Stimulated activated CD4-positive, alpha-beta T cell treated with anti-CD3 and anti-CD28 coated beads, Interleukin-1b, Interleukin-23, amount 100 ng/mL, for 1 hour (primary cell): ENCODE measurements around the gene PSMD8.
A peak's percentile ranks its signal among the peaks of the same experiment; 100 is the strongest.
"Not testable (repeated sequence)": the region's sequence is repeated elsewhere in the genome, so short reads cannot be mapped to it uniquely, and the experiment has no call there.

Source experiments
- DNase-seq, 2 donors: peaks; one replicate each; pipeline ENCODE4 v3.0.0-alpha.2; 2020; ENCODE audit warnings: low read depth in 2 of 2

Gene PSMD8

DNA sequence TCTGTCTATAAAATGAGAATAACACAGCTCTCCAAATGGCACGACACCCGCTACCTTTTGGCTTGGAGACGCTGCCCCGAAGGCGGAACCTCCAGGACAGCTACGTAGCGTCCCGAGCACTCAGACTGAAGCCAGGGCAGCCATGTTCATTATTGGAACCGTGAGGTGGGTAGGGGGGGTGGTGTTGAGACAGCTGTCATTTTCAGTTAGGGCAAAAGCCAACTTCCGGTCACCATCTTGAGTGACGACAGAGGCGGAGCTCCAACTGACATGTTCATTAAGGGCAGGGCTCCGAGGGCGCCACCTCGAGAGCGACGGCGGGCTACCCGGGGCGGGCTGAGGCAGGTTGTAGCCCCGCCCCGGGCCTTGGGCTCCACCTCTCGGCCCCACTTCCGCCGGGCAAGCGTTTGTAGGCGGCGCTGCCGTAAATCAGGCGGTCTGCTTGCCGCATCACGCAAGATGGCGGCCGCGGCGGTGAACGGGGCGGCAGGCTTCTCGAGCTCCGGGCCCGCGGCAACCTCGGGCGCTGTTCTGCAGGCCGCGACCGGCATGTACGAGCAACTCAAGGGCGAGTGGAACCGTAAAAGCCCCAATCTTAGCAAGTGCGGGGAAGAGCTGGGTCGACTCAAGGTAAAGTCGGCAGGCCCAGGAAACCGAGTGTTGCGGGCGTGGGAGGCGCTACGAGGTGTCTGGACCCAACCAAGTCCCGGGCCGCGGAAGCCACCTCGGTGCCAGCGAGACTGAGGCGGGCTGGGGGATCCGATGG lies at the start of gene PSMD8:
TSS of gene PSMD8 (plus strand) at position 240 of the 766 bp plus-strand sequence. CDS start at position 271, 31 bp downstream.
- DNase-seq = peak; percentile 95

DNA sequence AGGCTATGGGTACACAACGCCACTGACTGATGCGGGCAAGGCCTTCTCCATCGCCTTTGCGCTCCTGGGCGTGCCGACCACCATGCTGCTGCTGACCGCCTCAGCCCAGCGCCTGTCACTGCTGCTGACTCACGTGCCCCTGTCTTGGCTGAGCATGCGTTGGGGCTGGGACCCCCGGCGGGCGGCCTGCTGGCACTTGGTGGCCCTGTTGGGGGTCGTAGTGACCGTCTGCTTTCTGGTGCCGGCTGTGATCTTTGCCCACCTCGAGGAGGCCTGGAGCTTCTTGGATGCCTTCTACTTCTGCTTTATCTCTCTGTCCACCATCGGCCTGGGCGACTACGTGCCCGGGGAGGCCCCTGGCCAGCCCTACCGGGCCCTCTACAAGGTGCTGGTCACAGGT lies 47.8 kb upstream of the PSMD8 start:
- no peak for DNase-seq

DNA sequence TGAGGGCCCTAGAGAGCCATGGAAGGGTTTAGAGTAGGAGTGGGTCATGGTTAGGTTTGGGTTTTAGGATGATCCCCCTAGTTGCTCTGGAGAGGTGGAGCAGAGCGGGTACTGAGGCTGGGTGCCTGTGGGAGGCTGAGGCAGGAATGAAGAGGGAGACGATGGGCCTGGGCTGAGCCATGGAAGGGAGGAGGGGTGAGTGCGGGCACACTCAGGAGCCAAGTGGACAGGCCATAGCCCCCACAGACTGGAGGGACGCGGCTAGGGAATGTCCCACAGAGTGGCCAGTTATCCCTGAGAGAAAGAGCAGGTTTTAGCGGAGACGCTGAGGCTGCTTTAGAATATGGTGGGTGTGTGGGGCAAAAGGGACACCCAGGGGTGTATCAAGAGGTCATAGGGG lies 44.7 kb upstream of the PSMD8 start:
- DNase-seq = no peak

DNA sequence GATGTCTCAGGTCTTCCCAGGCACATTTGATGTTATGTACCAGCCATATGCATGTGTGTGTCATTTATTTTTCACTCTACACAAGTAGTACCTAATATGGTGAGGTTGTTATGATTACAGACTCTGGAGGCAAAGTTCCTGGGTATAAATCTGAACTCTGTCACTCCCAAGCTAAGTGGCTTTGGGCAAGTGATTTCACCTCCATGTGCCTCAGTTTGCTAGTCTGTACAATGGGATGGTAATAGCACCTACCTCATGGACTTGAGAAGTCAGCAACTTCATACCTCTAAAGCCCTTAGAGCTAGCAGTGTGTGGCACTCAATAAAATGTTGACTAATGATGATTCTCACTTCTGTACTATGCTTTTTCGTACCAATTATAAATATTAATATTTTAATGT lies 42.6 kb upstream of the PSMD8 start:
- no peak for DNase-seq

DNA sequence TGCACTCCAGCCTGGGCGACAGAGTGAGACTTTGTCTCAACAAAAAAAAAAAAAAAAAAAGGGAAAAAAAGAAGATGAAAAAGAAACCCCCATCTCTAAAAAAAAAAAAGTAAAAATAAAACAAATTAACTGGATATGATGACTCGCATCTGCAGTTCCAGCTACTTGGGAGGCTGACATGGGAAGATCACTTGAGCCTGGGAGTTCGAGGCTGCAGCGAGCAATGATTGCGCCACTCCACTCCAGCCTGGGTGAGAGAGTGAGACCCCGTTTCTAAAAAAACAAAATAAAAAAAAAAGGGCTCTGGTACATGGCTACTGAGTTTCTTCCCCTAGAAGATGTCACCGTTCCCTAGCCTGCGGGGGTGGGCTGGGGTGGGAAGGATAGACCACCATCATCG lies 41.1 kb upstream of the PSMD8 start:
- DNase-seq = no peak

DNA sequence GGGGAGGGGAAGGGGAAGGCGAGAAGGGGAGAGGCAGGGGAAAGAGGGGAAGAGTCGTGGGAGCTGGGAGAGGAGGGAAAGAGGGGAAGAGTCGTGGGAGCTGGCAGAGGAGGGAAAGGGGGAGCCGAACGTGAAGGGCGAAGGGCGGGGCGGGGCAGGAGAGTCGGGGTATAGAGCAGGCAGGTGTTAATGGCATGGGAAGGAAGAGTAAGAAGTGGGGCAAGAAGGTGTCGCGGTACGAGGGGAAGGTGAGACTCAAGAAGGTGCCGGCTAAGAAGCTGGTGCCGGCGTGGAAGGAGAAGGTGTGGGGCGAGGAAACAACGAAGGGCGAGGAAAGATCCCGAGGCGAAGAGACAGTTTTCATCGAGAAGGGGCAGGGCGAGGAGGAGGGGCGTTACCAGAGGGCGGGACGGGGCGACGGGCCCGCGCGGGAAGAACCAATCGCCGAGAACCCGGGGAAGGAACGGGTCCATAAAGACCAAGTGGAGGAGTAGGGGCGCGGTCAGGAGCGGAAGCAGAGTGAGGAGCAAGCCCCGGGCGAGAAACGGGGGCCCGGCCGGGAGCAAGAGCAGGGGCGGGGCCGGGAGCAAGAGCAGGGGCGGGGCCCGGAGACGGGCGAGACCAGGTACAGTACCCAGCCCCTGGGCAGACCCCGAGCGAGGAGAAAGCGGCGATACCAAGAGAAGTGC lies 38.3 kb upstream of the PSMD8 start:
- DNase-seq = peak; percentile 81 to 93

GRCh38 chr19:38336638-38337359 lies 37.6 kb upstream of the PSMD8 start:
- DNase-seq = peak; percentile 91

DNA sequence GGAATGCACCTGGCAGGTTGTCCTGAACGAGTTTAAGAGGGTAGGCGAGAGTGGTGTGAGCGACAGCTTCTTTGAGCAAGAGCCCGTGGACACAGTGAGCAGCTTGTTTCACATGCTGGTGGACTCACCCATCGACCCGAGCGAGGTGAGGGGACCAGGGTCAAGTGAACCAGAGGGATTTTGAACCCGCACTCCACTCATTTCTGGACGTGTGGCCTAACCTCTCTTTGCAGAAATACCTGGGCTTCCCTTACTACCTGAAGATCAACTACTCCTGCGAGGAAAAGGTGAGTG lies 37.1 kb upstream of the PSMD8 start:
- no peak for DNase-seq

- DNase-seq = not testable (repeated sequence)
Observed at GRCh38 chr19:38339011-38339410, 35.4 kb upstream of the PSMD8 start.

GRCh38 chr19:38340927-38341326 lies 33.4 kb upstream of the PSMD8 start:
- no peak for DNase-seq

GRCh38 chr19:38346837-38347236 lies 27.5 kb upstream of the PSMD8 start:
- DNase-seq = no peak

DNA sequence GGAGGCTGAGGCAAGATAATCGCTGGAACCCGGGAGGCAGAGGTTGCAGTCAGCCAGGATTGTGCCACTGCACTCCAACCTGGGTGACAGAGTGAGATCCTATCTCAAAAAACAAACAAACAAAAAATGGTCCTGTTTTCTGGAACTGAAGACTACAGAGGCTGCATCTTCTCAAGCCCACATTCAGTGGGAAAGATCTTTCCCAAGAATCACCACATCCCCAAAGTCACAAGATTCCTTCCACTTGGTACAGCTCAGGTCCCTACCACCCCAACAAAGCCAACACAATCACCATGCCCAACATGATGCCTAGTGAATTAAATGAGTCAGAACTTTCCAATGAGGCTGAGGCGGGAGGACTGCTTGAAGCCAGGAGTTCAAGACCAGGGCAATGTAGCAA lies 23.5 kb upstream of the PSMD8 start:
- DNase-seq = no peak

- DNase-seq = no peak
Observed at GRCh38 chr19:38351865-38352395, 22.4 kb upstream of the PSMD8 start.

- no peak for DNase-seq
Observed at GRCh38 chr19:38352611-38353010, 21.8 kb upstream of the PSMD8 start.

- DNase-seq = no peak
Observed at GRCh38 chr19:38355728-38356725, 18.3 kb upstream of the PSMD8 start.

GRCh38 chr19:38358071-38358470 lies 16.3 kb upstream of the PSMD8 start:
- DNase-seq = no peak

GRCh38 chr19:38359242-38360021 lies 14.9 kb upstream of the PSMD8 start:
- DNase-seq = no peak

GRCh38 chr19:38360351-38360750 lies 14.0 kb upstream of the PSMD8 start:
- no peak for DNase-seq

GRCh38 chr19:38360839-38361631 lies 13.3 kb upstream of the PSMD8 start:
- no peak for DNase-seq

DNA sequence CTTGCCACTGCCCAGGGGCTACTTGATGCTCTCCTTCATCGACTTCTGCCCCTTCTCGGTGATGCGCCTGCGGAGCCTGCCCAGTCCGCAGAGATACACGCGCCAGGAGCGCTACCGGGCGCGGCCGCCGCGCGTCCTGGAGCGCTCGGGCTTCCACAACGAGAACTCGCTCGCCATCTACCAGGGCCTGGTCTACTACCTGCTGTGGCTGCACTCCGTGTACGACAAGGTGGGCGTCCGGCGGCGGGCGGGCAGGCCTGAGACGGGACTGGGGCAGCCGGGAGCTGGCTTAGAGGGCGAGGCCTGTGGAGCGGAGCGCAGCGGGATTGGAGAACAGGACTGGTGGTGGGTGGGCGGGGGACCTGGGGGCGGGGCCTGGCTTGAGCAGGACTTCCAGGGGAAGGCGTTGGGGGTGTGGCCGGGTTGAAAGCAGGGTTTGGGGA lies 12.7 kb upstream of the PSMD8 start:
- peak in 1 of 2 donors; percentile 45 for DNase-seq
